Dendritic cell treated with granulocyte-macrophage colony-stimulating factor and Interleukin-4, amounts not matched to agents 40 ng/mL and 50 ng/mL, for 4 days (primary cell): Measurements from ENCODE around the gene ATP6V1E1.
"Not testable (repeated sequence)": the region's sequence is repeated elsewhere in the genome, so short reads cannot be mapped to it uniquely, and the experiment has no call there.

Experiments used
- H3K27ac Mint-ChIP-seq: one replicate; pipeline ENCODE4 v1.8.0; 2022; ENCODE audit warnings: mild to moderate bottlenecking, mixed read lengths
- H3K27me3 Mint-ChIP-seq: one replicate; pipeline ENCODE4 v1.8.0; 2022; ENCODE audit warnings: mild to moderate bottlenecking, mixed read lengths
- H3K36me3 Mint-ChIP-seq: one replicate; pipeline ENCODE4 v1.8.0; 2022; ENCODE audit warnings: low read depth, mixed read lengths
- H3K4me1 Mint-ChIP-seq: one replicate; pipeline ENCODE4 v1.8.0; 2022; ENCODE audit warnings: low read depth, mixed read lengths
- H3K4me3 Mint-ChIP-seq: one replicate; pipeline ENCODE4 v1.8.0; 2022; ENCODE audit warnings: mild to moderate bottlenecking, moderate library complexity, mixed read lengths
- H3K9me3 Mint-ChIP-seq: one replicate; pipeline ENCODE4 v1.8.0; 2022; ENCODE audit warnings: mixed read lengths
- intact Hi-C: fragments of 100-400 bp; cut with micrococcal nuclease; formaldehyde crosslinking; loops from one replicate; pipeline ENCODE4 v1.15.0; 2022

The ATP6V1E1 gene

DNA sequence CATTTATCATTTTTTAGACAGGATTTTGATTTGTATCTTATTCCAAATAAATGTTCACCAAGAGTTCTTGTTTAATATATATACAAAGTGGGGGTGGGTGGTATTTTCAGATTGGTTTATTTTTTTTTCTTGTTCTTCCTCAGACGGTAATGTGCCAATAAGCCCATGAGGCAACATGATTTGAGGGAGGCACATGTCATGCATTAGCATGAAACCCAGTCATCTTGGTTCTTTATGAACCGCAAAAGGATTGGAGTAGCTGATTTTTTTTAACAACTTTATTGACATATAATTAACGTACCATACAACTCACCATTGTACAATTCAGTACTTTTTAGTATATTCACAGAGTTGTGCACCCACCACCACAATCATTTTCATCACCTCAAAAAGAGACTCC lies 12.7 kb upstream of the ATP6V1E1 start:
- intact Hi-C loops, result no loop called here
- H3K9me3 Mint-ChIP-seq, result no peaks in the 10 kb centered on the region
- H3K4me1 Mint-ChIP-seq, result peaks cover 33% of the 10 kb centered on the region
- no peaks in the 10 kb centered on the region for H3K27me3 Mint-ChIP-seq
- peaks cover 34% of the 10 kb centered on the region for H3K36me3 Mint-ChIP-seq
- H3K27ac Mint-ChIP-seq, result no peak overlapping the region
- H3K4me3 Mint-ChIP-seq, result no peak overlapping the region

DNA sequence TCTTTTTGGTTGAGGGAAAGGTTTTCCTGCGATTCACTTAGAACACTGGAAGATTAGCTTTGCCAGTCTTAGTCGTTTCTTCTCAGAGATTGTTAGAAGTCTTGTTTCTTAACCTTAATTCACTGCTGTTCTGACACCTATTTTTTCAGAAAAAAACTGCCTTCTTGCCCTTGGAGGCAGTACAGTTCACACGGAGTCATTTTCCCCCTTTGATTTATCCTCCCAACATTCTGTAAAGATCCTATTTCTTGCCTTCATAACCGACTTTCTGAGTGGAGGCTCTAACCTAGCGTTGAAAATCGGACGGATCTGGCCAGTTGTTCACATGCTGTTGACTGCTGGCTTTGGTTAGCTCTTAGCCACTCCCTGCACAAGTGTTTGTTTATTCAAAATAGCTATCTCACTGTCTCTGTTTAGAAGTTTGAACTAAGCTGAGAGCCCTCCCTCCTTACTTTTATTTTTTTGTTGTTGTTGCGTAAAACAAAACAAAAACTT lies 10.7 kb upstream of the ATP6V1E1 start:
- peak overlapping the region; percentile 85 for H3K4me3 Mint-ChIP-seq
- no peaks in the 10 kb centered on the region for H3K27me3 Mint-ChIP-seq
- intact Hi-C loops, result no loop called here
- no peaks in the 10 kb centered on the region for H3K9me3 Mint-ChIP-seq
- peak overlapping the region; percentile 98 for H3K27ac Mint-ChIP-seq
- H3K36me3 Mint-ChIP-seq, result peaks cover 34% of the 10 kb centered on the region
- H3K4me1 Mint-ChIP-seq, result peaks cover 33% of the 10 kb centered on the region

DNA sequence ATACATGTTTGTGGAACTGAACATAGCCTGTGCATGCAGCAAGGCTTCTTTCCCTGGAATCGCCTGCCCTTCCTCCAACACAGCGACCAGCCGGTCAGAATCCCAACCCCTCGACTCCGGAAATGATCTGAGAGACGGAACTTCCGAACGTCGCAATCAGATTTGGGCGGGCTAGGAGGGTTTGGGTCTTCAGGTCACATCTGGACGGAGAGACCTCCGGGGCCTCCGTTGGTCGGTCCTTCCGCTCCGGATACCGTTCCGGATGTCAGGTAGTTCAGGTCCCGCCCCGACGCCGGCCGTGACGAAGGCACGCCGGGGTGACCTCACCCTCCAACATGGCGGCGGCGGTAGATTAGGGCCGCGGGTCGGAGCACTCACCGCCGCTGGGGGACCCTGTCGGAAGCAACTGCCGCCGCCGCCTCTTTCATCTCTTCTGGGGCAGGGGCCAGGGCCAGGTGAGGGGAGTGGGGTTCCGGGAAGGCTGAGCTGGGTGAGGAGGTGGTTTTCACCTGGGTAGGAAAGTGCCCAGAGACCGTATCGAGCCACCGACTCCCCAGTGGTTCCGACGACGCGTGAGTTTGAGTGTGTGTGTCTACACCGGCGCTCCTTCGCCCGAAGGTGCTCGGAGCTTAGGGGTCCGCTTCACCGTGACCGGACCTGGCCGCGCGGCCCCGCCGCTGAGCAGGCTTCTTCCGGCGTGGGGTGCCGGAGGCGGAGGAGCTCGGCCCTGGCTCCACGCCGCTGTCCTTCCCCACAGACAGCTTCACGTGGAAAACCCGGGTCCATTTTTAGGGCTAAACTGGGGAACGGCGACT lies 10.1 kb upstream of the ATP6V1E1 start, which contains the start of gene BCL2L13:
TSS of gene BCL2L13 (plus strand) at position 326 of the 815 bp plus-strand sequence. CDS start 16,955 bp downstream, outside the sequence.
- Mint-ChIP-seq H3K4me1 (peaks cover 33% of the 10 kb centered on the region), H3K27me3 (no peaks in the 10 kb centered on the region), H3K9me3 (no peaks in the 10 kb centered on the region), H3K4me3 (peak within 1 kb of the TSS; percentile 85), H3K36me3 (peaks cover 34% of the 10 kb centered on the region), H3K27ac (peak within 1 kb of the TSS; percentile 98)
- intact Hi-C loops, result loop anchor here (1.0 kb wide), 1 partner anchor 10 kb away; the partner anchor contains the start of gene ATP6V1E1

DNA sequence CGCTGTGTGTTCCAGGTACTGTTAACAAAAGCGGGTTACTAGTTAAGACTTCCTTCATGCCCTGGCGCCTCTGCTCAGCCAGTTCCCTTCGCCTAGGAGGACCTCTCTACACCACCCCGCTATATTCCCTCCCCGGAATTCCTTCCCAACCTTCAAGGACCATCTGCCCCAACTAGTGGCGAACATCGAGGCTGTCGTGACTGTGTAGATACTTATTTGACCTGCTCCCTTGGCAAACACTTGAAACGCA lies 9.6 kb upstream of the ATP6V1E1 start:
- Mint-ChIP-seq H3K9me3 (no peaks in the 10 kb centered on the region), H3K4me3 (peak overlapping the region; percentile 85), H3K27me3 (no peaks in the 10 kb centered on the region), H3K36me3 (peaks cover 34% of the 10 kb centered on the region), H3K4me1 (peaks cover 33% of the 10 kb centered on the region), H3K27ac (peak overlapping the region; percentile 98)
- intact Hi-C loops, result loop anchor here (1.0 kb wide), 1 partner anchor 10 kb away; the partner anchor contains the start of gene ATP6V1E1

GRCh38 chr22:17637490-17638181 lies 9.1 kb upstream of the ATP6V1E1 start:
- H3K36me3 Mint-ChIP-seq, result peaks cover 30% of the 10 kb centered on the region
- peak overlapping the region; percentile 98 for H3K27ac Mint-ChIP-seq
- intact Hi-C loops, result loop anchor here (1.0 kb wide), 1 partner anchor 9 kb away; the partner anchor contains the start of gene ATP6V1E1
- no peaks in the 10 kb centered on the region for H3K27me3 Mint-ChIP-seq
- peaks cover 28% of the 10 kb centered on the region for H3K4me1 Mint-ChIP-seq
- H3K9me3 Mint-ChIP-seq, result no peaks in the 10 kb centered on the region
- H3K4me3 Mint-ChIP-seq, result peak overlapping the region; percentile 85

GRCh38 chr22:17636850-17637249 lies 8.3 kb upstream of the ATP6V1E1 start:
- H3K27me3 Mint-ChIP-seq, H3K27ac Mint-ChIP-seq, intact Hi-C loops, H3K9me3 Mint-ChIP-seq, H3K4me3 Mint-ChIP-seq: not testable (repeated sequence)
- Mint-ChIP-seq H3K36me3 (peaks cover 22% of the 10 kb centered on the region), H3K4me1 (peaks cover 21% of the 10 kb centered on the region)

GRCh38 chr22:17634696-17635095 lies 6.1 kb upstream of the ATP6V1E1 start:
- Mint-ChIP-seq H3K4me3 (no peak overlapping the region), H3K27ac (no peak overlapping the region), H3K4me1 (peaks cover 19% of the 10 kb centered on the region), H3K27me3 (no peaks in the 10 kb centered on the region), H3K9me3 (no peaks in the 10 kb centered on the region), H3K36me3 (peaks cover 14% of the 10 kb centered on the region)
- intact Hi-C loops, result no loop called here

DNA sequence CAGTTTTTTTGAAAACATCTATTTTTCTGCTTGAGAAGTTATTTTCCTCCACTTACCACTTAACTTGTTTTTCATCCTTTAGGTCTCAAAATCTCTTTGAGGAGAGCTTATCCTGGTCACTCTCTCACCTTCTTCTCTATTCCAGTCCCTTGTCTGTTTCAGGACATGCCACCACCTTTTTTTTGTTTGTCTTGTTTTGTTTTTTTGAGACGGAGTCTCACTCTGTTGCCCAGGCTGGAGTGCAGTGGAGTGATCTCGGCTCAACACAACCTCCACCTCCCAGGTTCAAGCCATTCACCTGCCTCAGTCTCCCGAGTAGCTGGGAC lies 5.4 kb upstream of the ATP6V1E1 start:
- Mint-ChIP-seq H3K27ac (peak overlapping the region; percentile 6), H3K36me3 (peaks cover 11% of the 10 kb centered on the region), H3K4me1 (peaks cover 20% of the 10 kb centered on the region), H3K27me3 (no peaks in the 10 kb centered on the region), H3K9me3 (no peaks in the 10 kb centered on the region), H3K4me3 (no peak overlapping the region)
- intact Hi-C loops, result no loop called here

GRCh38 chr22:17633217-17633997 lies 4.9 kb upstream of the ATP6V1E1 start:
- Mint-ChIP-seq H3K4me1 (peaks cover 23% of the 10 kb centered on the region), H3K27me3 (no peaks in the 10 kb centered on the region), H3K4me3 (no peak overlapping the region), H3K9me3 (no peaks in the 10 kb centered on the region), H3K36me3 (peaks cover 11% of the 10 kb centered on the region), H3K27ac (peak overlapping the region; percentile 6)
- intact Hi-C loops, result no loop called here

DNA sequence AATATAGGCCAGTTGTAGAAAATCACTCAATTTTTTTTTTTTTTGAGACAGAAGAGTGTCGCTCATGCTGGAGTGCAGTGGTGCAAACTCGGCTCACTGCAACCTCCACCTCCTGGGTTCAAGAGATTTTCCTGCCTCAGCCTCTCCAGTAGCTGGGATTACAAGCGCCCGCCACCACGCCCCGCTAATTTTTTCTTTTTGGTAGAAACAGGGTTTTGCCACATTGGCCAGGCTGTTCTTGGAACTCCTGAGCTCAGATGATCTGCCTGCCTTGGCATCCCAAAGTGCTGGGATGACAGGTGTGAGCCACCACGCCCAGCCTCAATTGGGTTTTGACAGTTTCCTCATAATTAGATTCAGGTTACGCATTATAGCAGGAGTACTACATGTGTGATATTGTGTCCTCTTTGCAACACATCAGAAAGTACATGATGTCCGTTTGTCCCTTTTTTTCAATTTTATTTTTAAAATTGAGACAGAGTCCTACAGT lies 2.6 kb upstream of the ATP6V1E1 start:
- Mint-ChIP-seq H3K4me3 (no peak overlapping the region), H3K36me3 (peaks cover 16% of the 10 kb centered on the region)

GRCh38 chr22:17629641-17630040 lies 1.1 kb upstream of the ATP6V1E1 start:
- no peaks in the 10 kb centered on the region for H3K9me3 Mint-ChIP-seq
- H3K27me3 Mint-ChIP-seq, result no peaks in the 10 kb centered on the region
- peak overlapping the region; percentile 40 for H3K4me3 Mint-ChIP-seq
- peaks cover 29% of the 10 kb centered on the region for H3K36me3 Mint-ChIP-seq
- peak overlapping the region; percentile 95 for H3K27ac Mint-ChIP-seq
- H3K4me1 Mint-ChIP-seq, result peaks cover 29% of the 10 kb centered on the region
- intact Hi-C loops, result loop anchor here (5.0 kb wide), 2 partner anchors 78 to 448 kb away; partner anchors contain the start of gene PEX26

More for the DNA sequence above, 2.6 kb upstream of the ATP6V1E1 start:
- peak overlapping the region; percentile 95 for H3K27ac Mint-ChIP-seq
- H3K9me3 Mint-ChIP-seq, result no peaks in the 10 kb centered on the region
- no peaks in the 10 kb centered on the region for H3K27me3 Mint-ChIP-seq
- peaks cover 18% of the 10 kb centered on the region for H3K4me1 Mint-ChIP-seq
- intact Hi-C loops, result no loop called here

DNA sequence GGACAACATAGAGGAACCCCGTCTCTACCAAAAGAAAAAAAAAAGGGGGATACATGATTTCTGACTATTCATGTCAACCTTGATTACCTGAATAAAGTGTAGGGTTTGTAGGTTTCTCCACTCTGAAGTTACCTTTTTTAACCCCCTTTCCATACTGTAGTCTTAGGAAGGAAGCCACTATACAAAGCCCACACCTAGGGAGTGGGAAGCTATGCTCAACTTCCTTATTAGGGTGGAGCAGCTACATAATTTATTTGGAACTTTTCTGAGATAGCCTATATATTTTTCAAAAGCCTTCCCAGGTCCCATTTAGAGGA lies 582 bp upstream of the ATP6V1E1 start:
- Mint-ChIP-seq H3K4me3 (peak overlapping the region; percentile 88), H3K27ac (peak overlapping the region; percentile 95), H3K4me1 (peaks cover 31% of the 10 kb centered on the region), H3K27me3 (no peaks in the 10 kb centered on the region), H3K9me3 (no peaks in the 10 kb centered on the region), H3K36me3 (peaks cover 34% of the 10 kb centered on the region)
- intact Hi-C loops, result loop anchor here (5.0 kb wide), 2 partner anchors 78 to 448 kb away; partner anchors contain the start of gene PEX26

DNA sequence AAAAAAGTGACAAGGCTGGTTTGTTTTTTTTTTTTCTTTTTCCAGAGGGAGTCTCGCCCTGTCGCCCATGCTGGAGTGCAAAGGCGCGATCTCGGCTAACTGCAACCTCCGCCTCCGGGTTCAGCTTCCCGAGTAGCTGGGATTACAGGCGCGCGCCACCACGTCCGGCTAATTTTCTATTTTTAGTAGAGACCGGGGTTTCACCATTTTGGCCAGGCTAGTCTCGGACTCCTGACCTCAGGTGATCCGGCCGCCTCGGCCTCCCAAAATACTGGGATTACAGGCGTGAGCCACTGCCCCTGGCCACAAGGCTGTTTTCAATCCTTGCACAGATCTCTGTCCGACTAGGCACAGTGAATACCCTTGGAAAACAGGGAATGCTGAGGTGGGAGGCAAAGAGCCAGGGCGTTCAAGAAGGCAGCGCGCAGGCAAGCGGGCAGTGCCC lies 566 bp downstream of the ATP6V1E1 start:
- Mint-ChIP-seq H3K4me1 (peaks cover 31% of the 10 kb centered on the region), H3K27me3 (no peaks in the 10 kb centered on the region), H3K4me3 (peak overlapping the region; percentile 88), H3K36me3 (peaks cover 46% of the 10 kb centered on the region), H3K9me3 (no peaks in the 10 kb centered on the region), H3K27ac (peak overlapping the region; percentile 95)
- intact Hi-C loops, result loop anchor here (1.0 to 5.0 kb wide), 3 partner anchors 10 to 449 kb away; partner anchors contain the start of genes BCL2L13 and PEX26
